Gastrocnemius medialis (tissue), 4 donors: ENCODE data around the gene SERPINC1.

ENCODE experiments used
- CTCF ChIP-seq, 5 experiments: fragments of 450-650 bp in 3 of 5; fragments of 200-600 bp in 2 of 5; sonication (generic) in 2 of 5; IDR thresholded peaks in 4 of 5; conservative IDR thresholded peaks in 1 of 5; 1 replicate in 4 of 5; 2 replicates in 1 of 5; pipeline ENCODE4 v1.5.1; 2016 to 2019; ENCODE audit warnings: antibody characterized with exemption in 5 of 5, mild to moderate bottlenecking in 3 of 5, moderate library complexity in 3 of 5
- POLR2A ChIP-seq, 2 donors: fragments of 450-650 bp; IDR thresholded peaks; one replicate each; pipeline ENCODE4 v1.6.1; 2017; ENCODE audit warnings: antibody characterized with exemption in 2 of 2, mild to moderate bottlenecking in 2 of 2, moderate library complexity in 2 of 2

GRCh38 chr1:173920861-173921260 lies 3.7 kb upstream of the SERPINC1 start:
- TF ChIP-seq CTCF (IDR thresholded peaks at IDR 0.05 in 4 of 5, conservative IDR thresholded peaks at IDR 0.05 in 1 of 5) (no peak), POLR2A (IDR thresholded peaks at IDR 0.05) (no peak)
